ENCODE measurements around the gene PCID2. TPM values are rescaled to one million over a fixed set of nuclear protein-coding genes. Genes with fewer than 3 reads are reported as not detected.

The PCID2 gene
- total RNA-seq, 1 donor from 2014 or later: 99.6 TPM

DNA sequence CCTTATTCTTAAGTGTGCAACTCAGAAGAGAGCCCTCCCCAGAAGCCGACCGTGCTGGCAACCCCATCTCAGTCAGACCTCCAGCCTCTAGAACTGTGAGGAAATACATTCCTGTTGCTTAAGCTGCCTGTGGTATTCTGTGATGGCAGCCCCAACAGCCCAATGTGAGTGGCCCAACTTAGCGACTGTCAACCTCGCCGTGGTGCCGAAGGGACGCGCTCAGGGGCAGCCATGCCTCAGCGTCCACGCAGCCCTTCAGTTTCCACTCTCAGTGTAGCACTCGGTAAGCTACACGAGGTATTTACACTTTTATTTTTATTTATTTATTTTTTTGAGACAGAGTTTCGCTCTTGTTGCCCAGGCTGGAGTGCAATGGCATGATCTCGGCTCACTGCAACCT is 31.6 kb downstream of the PCID2 start:
- no peak overlapping the region for H3K9ac ChIP-seq
- no peak overlapping the region for H3K4me3 Mint-ChIP-seq
- peaks cover 34% of the 10 kb centered on the region for H3K4me1 Mint-ChIP-seq
- H3K4me3 ChIP-seq: no peak overlapping the region
- H3F3A ChIP-seq (ENCODE audit: low read depth): peaks cover 35% of the 10 kb centered on the region
- H3K79me2 ChIP-seq (ENCODE audit: low read depth): no peaks in the 10 kb centered on the region
- peaks cover 36% of the 10 kb centered on the region for H3K36me3 Mint-ChIP-seq
- H3K27me3 ChIP-seq: no peaks in the 10 kb centered on the region
- no peak overlapping the region for H3K27ac Mint-ChIP-seq
- TF ChIP-seq EZH2 (IDR thresholded peaks at IDR 0.05) (no peak), EZH2phosphoT487 (IDR thresholded peaks at IDR 0.05) (no peak)
- TF ChIP-seq, protein P1, sequence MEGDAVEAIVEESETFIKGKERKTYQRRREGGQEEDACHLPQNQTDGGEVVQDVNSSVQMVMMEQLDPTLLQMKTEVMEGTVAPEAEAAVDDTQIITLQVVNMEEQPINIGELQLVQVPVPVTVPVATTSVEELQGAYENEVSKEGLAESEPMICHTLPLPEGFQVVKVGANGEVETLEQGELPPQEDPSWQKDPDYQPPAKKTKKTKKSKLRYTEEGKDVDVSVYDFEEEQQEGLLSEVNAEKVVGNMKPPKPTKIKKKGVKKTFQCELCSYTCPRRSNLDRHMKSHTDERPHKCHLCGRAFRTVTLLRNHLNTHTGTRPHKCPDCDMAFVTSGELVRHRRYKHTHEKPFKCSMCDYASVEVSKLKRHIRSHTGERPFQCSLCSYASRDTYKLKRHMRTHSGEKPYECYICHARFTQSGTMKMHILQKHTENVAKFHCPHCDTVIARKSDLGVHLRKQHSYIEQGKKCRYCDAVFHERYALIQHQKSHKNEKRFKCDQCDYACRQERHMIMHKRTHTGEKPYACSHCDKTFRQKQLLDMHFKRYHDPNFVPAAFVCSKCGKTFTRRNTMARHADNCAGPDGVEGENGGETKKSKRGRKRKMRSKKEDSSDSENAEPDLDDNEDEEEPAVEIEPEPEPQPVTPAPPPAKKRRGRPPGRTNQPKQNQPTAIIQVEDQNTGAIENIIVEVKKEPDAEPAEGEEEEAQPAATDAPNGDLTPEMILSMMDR (IDR thresholded peaks at IDR 0.05): no peak
- no peak overlapping the region for H3K4me2 ChIP-seq
- DNase-seq (ENCODE audit: low spot score): no peak
- peaks cover 28% of the 10 kb centered on the region for H4K20me1 ChIP-seq (ENCODE audit: low read depth)
- H3K36me3 ChIP-seq: peaks cover 10% of the 10 kb centered on the region
- no peaks in the 10 kb centered on the region for H3K9me3 Mint-ChIP-seq
- no peaks in the 10 kb centered on the region for H3K9me3 ChIP-seq (ENCODE audit: low read depth)
- H2AFZ ChIP-seq (replicated peaks): no peak overlapping the region
- peaks cover 2% of the 10 kb centered on the region for H3K27me3 Mint-ChIP-seq (ENCODE audit: insufficient read depth, low read depth)
- H3K4me1 ChIP-seq: peaks cover 36% of the 10 kb centered on the region
- no peak overlapping the region for H3K27ac ChIP-seq

DNA sequence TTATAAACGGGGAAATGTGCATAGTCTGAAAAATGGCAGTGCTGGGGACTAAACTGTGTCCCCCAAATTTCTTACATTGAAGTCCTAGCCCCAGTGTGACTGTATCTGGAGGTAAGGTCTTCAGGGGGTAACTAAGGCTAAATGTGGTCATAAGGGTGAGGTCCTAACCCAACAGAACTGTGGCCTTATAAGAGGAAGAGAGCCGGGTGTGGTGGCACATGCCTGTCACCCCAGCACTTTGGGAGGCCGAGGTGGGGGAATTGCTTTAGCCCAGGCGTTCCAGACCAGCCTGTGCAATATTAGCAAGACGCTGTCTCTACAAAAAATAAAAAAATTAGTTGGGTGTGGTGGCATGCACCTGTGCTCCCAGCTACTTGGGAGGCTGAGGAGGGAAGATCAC is 32.2 kb downstream of the PCID2 start:
- peaks cover 34% of the 10 kb centered on the region for H3K4me1 Mint-ChIP-seq
- Histone ChIP-seq H3K4me2 (no peak overlapping the region), H3K36me3 (peaks cover 10% of the 10 kb centered on the region), H3K4me1 (peaks cover 36% of the 10 kb centered on the region), H4K20me1 (ENCODE audit: low read depth) (peaks cover 28% of the 10 kb centered on the region), H3K4me3 (no peak overlapping the region), H3F3A (ENCODE audit: low read depth) (peaks cover 32% of the 10 kb centered on the region), H3K27ac (no peak overlapping the region), H3K79me2 (ENCODE audit: low read depth) (no peaks in the 10 kb centered on the region), H3K9ac (no peak overlapping the region), H3K9me3 (ENCODE audit: low read depth) (no peaks in the 10 kb centered on the region), H2AFZ (replicated peaks) (no peak overlapping the region), H3K27me3 (no peaks in the 10 kb centered on the region)
- TF ChIP-seq EZH2phosphoT487 (IDR thresholded peaks at IDR 0.05) (no peak), EZH2 (IDR thresholded peaks at IDR 0.05) (no peak)
- TF ChIP-seq, protein P1 (IDR thresholded peaks at IDR 0.05): no peak
- peak overlapping the region; percentile 61 for H3K27ac Mint-ChIP-seq
- no peak for DNase-seq (ENCODE audit: low spot score)
- no peaks in the 10 kb centered on the region for H3K9me3 Mint-ChIP-seq
- H3K36me3 Mint-ChIP-seq: peaks cover 37% of the 10 kb centered on the region
- H3K4me3 Mint-ChIP-seq: peak overlapping the region; percentile 19
- H3K27me3 Mint-ChIP-seq (ENCODE audit: insufficient read depth, low read depth): peaks cover 2% of the 10 kb centered on the region

DNA sequence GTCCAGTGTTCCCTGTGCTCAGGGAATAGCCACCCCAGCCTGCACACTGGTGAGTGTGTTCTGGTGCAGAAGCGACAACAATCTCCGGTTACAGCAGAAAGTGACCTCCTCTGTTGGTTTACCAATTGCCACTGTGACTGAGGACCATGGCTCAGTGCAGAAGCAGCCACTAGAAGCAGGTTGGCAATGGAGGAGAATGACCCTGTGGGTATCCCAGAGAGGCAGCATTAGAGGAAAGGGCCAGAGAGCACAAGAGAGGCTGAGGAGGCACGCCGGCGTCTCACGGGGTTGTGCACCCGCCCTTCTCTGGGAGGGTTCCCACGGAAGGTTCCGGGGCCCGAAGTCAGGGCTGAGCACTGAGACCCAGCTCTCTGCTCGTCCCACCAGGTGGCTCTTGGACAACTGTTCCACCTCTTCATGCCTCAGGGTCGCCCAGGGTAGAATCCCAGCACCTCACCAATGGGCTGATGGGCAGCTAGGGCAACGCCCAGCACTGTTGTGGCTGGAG is 36.0 kb downstream of the PCID2 start:
- Mint-ChIP-seq H3K27ac (no peak overlapping the region), H3K36me3 (peaks cover 31% of the 10 kb centered on the region), H3K27me3 (ENCODE audit: insufficient read depth, low read depth) (no peaks in the 10 kb centered on the region), H3K9me3 (peaks cover 4% of the 10 kb centered on the region), H3K4me3 (no peak overlapping the region), H3K4me1 (peaks cover 2% of the 10 kb centered on the region)
- Histone ChIP-seq H3K4me1 (peaks cover 13% of the 10 kb centered on the region), H3F3A (ENCODE audit: low read depth) (peaks cover 5% of the 10 kb centered on the region), H3K79me2 (ENCODE audit: low read depth) (no peaks in the 10 kb centered on the region), H3K27ac (no peak overlapping the region), H3K27me3 (no peaks in the 10 kb centered on the region), H2AFZ (replicated peaks) (no peak overlapping the region), H3K4me3 (no peak overlapping the region), H3K9ac (no peak overlapping the region), H3K36me3 (peaks cover 2% of the 10 kb centered on the region), H3K9me3 (ENCODE audit: low read depth) (no peaks in the 10 kb centered on the region), H4K20me1 (ENCODE audit: low read depth) (peaks cover 6% of the 10 kb centered on the region), H3K4me2 (no peak overlapping the region)
- DNase-seq (ENCODE audit: low spot score): no peak
- TF ChIP-seq, protein P1 (IDR thresholded peaks at IDR 0.05): no peak
- no peak for TF ChIP-seq EZH2phosphoT487 (IDR thresholded peaks at IDR 0.05)
- TF ChIP-seq EZH2 (IDR thresholded peaks at IDR 0.05): no peak
